Measurements from ENCODE around the gene MUC12.

DNA sequence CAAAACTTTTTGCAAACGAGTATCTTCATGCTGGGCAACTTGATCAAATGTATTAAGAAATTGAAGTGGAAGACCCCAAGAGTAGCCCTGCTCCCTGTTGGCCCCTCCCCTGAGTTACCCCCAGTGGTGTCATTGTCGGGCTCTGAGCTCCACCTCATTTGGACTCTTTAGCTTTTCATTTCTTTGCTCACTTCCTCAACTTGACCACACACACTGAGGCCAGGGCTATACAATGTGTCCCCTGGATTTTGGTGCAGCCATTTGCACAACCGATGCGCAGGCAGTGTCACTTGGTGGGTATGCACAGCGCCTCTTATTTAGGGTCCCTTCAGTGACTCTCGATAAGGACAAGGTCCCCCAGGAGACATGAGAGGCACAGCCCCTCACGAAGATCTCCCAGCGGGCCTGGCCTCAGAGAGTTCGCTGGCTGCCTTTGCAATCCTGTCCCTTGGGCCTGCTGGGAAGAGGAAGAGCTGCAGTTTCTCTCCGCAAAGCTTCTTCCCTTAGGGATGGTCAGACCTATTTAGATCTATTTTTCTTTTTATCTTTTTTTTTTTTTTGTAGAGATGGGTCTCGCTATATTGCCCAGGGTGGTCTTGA is 22.5 kb upstream of the MUC12 start:
- TF ChIP-seq, protein P1, sequence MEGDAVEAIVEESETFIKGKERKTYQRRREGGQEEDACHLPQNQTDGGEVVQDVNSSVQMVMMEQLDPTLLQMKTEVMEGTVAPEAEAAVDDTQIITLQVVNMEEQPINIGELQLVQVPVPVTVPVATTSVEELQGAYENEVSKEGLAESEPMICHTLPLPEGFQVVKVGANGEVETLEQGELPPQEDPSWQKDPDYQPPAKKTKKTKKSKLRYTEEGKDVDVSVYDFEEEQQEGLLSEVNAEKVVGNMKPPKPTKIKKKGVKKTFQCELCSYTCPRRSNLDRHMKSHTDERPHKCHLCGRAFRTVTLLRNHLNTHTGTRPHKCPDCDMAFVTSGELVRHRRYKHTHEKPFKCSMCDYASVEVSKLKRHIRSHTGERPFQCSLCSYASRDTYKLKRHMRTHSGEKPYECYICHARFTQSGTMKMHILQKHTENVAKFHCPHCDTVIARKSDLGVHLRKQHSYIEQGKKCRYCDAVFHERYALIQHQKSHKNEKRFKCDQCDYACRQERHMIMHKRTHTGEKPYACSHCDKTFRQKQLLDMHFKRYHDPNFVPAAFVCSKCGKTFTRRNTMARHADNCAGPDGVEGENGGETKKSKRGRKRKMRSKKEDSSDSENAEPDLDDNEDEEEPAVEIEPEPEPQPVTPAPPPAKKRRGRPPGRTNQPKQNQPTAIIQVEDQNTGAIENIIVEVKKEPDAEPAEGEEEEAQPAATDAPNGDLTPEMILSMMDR (IDR thresholded peaks at IDR 0.05; ENCODE audit: insufficient read depth, low read length): no peak
- TF ChIP-seq POLR2AphosphoS5 (IDR thresholded peaks at IDR 0.05; ENCODE audit: low read depth) (no peak), GABPA (IDR thresholded peaks at IDR 0.05; ENCODE audit: low read depth) (no peak)
- TF ChIP-seq, protein P2, sequence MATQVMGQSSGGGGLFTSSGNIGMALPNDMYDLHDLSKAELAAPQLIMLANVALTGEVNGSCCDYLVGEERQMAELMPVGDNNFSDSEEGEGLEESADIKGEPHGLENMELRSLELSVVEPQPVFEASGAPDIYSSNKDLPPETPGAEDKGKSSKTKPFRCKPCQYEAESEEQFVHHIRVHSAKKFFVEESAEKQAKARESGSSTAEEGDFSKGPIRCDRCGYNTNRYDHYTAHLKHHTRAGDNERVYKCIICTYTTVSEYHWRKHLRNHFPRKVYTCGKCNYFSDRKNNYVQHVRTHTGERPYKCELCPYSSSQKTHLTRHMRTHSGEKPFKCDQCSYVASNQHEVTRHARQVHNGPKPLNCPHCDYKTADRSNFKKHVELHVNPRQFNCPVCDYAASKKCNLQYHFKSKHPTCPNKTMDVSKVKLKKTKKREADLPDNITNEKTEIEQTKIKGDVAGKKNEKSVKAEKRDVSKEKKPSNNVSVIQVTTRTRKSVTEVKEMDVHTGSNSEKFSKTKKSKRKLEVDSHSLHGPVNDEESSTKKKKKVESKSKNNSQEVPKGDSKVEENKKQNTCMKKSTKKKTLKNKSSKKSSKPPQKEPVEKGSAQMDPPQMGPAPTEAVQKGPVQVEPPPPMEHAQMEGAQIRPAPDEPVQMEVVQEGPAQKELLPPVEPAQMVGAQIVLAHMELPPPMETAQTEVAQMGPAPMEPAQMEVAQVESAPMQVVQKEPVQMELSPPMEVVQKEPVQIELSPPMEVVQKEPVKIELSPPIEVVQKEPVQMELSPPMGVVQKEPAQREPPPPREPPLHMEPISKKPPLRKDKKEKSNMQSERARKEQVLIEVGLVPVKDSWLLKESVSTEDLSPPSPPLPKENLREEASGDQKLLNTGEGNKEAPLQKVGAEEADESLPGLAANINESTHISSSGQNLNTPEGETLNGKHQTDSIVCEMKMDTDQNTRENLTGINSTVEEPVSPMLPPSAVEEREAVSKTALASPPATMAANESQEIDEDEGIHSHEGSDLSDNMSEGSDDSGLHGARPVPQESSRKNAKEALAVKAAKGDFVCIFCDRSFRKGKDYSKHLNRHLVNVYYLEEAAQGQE (IDR thresholded peaks at IDR 0.05; ENCODE audit: insufficient replicate concordance, low read depth): no peak

All from HL-60 (cell line).